ENCODE results near the gene GAK.

GAK gene

DNA sequence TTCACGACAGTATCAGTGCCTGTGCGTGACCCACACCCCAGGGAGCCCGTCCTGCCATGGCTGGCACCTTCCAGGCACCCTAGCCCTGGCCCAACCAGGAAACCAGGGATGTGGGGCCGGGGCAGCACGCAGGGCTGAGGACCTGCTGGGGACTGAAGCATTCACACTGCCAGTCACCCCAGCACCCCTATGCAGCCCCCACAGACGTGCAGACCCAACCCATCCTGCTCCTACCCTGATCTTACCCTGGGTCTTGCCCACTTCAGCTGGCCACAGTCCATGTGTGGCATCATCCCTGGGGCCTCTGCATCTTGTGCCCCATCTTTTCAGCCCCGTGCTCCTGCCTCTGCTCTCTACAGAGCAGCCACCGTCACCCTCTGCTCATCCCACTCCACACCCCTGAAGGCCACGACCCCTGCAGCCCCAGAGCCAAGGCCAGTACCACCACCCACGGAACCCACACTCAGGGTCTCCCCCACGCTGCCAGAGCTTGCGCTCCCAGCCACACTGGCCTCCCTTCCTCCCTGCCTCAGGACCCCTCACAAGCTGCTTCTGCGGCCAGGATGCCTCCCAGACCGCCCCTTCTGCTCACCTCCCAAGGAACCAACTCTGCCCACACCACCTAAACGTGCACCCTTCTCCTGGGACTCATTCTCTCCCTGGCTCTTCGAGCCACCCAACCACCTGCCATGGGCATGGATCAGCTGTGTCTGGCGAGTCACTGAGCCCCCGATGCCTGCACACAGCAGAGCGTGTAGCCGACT lies 25.6 kb downstream of the GAK start:
- DNase-seq: no peak

DNA sequence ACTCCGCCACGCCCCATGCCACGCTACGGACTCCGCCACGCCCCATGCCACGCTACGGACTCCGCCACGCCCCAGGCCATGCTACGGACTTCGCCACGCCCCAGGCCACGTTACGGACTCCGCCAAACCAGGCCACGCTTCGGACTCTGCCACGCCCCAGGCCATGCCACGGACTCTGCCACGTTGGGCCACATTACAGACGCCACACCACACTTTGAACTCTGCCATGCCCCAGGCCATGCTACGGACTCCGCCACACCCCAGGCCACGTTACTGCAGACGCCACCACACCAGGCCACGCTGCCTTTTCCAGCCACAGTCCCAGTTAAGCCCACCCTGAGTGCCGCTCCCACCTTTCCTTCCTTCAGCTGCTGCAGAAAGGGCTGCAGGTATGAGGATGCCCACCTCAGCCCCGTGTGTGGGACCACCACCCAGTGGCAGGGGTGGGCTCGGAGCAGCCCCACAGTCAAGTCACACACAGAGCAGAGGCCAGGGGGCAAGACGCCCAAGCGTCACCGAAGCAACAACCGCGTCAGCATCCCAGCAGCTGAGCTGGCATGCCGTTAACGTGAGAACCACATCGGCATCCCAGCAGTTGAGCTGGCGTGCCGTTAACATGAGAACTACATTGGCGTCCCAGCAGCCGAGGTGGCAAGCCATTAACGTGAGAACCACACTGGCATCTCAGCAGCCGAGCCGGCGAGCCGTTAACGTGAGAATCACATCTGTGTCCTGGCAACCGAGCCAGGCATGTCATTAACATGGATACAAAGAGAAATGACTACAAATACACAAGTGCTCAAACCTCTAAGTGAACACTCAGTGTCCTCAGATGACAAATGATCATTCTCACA lies 26.4 kb downstream of the GAK start:
- DNase-seq: no peak

DNA sequence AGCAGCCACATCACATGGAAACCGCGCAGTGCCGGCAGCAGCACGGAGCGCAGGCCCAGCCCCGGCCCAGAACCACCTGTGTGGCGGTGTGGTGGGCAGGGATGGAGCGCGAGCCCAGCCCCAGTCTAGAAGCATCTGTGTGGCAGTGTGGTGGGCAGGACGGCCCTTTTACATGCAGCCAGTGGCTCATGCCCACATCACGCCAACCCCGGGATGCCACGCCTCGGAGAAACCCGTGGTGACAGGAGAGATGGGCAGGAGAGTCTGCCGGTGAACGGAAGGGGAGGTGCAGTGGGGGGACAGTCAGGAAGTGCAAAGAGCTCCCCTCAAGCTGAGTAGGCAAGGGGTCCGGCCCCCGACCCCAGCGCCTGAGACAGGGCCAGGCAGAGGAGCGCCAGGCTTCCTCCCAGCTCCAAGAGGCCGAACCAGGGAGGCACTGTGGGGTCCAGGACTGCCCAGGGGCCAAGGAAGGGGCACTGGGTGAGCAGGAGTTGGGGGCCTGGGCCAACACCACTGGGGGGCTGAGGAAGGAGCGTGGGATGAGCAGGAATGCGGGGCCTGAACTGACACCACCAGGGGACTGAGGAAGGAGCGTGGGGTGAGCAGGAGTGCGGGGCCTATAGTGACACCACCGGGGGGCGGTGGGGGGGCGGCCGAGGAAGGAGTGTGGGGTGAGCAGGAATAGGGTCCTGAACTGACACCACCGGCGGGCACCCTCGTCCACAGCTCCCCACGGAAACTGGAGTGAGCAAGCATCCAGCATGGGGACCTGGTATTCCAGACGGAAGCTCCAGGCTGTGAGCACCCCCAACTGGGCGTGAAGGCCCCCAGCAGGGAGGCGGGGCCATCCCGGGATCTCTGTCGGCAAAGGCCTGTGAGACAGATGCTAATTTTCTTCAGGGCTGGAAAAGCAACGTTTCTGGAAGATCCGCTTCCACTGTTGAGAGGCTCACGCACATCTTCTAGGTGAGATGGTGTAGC lies 28.8 kb downstream of the GAK start:
- no peak for DNase-seq

DNA sequence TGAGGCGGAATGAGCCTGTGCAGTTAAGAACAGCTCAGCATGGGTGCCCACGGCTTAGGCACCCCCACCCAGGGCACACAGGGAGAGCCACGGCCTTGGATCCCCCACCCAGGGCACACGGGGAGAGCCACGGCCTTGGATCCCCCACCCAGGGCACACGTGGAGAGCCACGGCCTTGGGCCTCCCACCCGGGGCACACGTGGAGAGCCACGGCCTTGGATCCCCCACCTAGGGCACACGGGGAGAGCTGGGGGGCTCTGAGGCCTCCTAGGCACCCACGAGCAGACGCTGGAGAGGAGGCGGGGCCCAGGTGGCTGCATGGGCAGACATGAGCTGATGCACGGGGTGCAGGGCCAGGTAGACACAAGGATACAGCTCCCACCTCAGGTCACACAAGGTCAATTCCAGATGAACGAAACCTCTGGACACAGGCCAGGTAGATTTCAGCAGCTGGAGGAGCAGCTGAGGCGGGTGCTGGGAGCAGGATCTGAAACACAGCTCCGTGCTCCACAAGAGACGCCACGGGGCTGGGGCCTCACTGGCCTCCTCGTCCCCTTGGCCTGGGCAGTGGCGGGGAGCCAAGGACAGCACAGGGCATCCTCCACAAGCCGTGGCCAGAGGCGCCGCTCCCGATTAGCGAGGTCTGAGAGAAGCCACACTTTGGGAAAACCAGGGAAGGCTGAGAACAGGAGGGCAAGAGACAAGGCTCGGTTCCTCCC lies 30.8 kb downstream of the GAK start:
- no peak for DNase-seq

DNA sequence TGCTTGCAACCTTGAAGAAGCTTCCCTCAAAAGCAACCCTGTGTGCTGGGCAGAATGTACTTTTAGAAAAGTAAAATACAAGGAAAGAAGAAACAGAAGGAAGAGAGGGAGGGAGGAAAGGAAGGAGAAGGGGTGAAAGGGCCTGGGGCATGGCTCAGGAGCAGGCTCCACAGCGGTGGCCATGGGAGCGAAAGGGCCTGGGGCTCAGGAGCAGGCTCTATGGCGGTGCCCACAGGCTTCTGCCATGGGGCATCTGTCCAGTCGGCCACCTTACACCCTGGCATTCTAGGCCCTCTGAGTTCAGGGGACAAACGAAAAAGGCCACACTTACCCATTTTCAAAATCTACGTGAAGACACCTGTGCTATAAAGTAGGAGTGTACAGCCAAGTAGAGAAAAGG lies 31.4 kb downstream of the GAK start:
- DNase-seq: no peak

DNA sequence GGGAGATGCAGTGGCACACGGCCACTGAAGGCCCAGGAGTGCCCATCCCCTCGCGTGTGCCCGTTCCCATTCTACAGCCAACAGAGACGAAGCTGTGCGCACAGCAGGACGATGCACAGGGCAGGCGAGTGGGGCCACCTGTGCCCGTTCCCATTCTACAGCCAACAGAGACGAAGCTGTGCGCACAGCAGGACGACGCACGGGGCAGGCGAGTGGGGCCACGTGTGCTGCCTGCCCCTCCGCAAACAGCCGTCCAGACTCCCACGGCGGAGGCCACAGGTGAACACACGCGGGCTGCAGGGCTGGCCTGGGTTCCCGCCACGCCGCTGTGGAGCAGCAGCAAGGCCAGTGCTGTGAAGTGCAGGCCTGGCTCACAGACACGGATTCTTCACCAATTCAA lies 32.0 kb downstream of the GAK start:
- no peak for DNase-seq

DNA sequence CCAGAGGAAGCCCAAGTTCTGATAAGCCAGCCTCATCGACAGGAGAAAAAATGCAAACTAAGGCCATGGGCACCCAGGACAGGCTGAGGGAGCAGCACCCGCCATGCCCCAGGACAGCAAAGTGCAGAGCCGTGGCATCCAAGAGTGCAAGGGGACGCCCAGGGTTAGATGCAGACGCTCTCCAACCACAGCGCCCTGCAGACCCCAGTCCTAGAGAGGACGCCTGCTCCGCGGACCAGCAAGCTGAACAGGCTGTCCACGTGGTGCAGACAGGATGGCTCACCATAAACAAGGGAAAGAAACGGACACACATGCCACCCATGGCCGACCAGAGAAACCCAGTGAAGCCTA lies 32.6 kb downstream of the GAK start:
- no peak for DNase-seq

DNA sequence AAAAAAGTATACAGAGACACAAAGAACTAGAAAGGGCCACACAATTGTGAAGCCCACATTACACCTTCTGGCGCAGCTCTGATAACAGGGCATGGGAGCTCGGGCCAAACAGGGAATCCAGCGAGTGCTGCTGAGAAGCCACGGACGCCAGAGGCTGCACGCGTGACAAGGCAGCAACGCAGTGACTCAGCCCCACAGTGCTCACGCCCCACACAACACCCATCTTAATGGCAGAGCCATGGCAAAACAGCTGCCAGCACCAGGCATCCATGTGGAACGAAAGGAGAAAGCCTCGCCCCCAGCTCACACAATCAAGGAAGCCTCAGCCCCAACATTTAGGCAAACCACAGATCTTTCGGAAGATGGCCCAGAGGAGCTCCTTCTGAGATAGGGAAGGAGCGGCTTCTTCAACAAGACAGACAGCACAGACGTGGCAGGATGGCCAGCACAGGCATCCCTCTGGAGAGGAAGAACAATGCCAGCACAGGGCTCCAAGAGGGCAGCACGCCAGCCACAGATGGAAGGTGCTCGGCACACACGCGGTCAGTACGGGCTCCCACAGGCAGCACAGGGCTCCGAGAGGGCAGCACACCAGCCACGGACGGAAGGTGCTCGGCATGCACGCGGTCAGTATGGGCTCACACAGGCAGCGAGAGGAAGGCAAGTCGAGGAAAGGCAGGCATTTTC lies 33.1 kb downstream of the GAK start:
- DNase-seq: no peak

DNA sequence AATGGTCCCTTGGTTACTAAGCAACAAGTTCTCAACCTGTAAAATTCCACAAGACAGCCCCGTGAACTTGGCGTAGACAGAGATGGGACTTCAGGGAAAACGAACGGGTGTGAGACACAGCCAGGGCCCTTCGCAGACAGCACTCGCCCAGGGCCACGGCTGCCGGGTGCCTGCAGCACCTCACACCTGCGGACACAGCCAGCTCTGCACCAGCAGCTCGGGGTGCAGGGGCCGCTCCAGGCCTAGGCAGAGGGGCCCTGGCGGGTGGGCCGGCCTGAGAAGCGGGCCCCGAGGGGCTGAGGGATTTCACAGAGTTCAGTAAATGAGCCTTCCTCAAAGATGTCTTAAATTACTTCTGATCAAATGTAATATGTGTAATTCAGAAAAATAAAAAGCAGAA lies 34.0 kb downstream of the GAK start:
- no peak for DNase-seq

DNA sequence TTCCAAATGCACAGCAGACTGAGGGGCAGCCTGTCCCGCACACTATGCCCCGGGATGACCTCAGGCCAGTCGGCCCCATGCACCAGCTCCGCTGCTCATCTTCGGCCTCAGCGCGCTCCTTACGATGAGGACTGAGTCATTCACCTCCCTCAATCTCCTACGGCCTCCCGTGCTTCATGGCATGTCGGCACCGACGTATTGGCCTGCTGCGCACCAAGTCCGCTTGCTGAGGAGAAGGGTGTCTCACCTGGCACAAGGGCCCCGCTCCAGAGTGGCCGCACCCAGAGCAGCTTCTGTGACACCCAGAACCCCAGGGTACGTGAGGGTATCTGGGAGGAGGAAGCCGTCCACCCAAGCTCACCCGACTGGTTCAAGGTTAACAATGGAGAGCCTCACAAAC lies 35.5 kb downstream of the GAK start:
- no peak for DNase-seq

DNA sequence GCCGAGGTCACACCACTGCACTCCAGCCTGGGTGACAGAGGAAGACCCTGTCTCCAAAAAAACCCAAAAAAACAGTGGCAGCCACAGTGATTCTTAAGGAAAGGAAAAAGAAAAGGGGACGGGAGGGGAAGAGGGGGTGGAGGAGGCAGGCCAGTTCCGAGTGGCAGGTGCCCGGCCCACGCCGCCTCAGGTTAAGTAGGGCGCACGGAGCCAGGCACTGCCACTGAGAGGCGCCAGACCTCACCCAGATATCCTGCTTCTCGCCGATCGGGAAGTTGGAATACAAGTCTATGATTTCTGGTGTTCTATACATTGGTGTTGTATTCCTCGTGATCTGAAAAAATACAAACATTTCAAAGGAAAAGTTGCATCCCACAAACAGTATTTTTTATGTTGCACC lies 35.9 kb downstream of the GAK start:
- no peak for DNase-seq

DNA sequence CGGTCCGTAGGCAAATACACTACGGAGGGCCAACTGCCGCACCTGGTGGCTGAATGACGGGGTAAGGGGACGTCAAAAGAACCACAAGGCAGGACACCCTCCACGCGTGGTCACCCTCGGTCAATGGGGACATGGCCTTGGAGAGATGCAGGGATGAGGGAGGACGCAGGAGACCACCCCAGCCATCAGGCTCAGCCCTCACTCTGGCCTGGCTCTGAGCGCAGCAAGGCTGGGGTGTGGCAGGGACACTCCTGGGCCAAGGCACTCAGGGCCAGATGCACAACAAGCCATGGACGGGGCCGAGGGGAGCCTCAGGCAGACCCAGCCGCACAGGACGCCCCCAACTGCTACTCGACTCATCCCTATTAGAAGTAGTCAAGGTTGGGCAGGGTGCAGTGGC lies 36.5 kb downstream of the GAK start:
- no peak for DNase-seq

DNA sequence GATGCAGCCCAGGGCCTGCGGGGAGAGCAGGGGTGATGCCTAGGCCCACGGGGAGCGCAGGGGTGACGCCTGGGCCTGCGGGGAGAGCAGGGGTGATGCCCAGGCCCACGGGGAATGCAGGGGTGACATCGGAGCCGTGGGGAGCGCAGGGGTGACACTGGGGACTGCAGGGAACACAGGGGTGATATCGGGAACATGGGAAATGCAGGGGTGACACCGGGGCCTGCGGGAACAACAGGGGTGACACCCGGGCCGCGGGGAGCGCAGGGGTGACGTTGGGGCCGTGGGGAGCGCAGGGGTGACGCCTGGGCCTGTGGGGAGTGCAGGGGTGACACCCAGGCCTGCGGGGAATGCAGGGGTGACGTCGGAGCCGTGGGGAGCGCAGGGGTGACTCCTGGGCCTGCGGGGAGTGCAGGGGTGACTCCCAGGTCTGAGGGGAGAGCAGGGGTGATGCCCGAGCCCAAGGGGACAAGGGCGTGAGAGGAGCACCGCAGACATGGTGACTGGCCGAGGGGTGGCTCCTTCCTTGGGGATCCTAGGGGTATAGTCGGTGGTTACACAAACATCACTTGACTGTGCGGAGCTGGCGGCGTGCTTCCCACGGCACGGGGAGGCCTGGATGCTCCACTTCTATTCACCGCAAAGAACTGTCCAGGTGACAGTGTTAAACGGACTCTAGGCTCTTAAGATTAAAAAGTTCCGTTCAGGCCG lies 38.0 kb downstream of the GAK start:
- no peak for DNase-seq

DNA sequence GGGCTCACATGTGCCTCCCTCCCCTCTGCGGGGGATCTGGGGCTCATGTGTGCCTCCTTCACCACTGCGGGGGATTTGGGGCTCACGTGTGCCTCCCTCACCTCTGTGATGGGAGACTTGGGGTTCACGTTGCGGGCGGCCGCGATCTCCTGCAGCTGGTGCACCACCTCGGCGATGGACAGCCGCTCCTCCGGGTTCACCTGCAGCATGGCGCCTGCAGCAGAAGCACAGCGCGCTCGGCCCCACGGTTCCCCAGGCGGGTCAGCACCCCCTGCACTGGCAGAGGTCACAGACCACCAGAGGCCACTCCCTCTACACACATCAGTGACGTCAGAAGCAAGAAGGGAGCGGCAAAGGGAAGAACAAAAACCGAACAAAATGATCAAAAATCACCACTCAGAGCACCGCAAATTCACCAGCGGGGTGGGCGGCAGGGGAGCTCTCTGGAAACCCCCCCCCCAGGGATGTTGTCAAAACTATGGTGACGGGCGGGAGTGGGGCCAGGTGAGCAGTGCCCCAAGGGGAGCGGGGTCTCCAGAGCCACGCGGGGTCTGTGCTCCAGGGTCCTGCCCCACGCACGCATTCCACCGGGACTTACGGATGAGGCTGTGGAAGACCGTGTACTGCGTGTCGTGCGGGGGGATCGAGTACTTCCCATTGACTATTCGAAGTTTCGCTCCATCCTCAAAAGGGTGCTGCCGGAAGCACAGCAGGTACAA lies 38.7 kb downstream of the GAK start:
- no peak for DNase-seq

DNA sequence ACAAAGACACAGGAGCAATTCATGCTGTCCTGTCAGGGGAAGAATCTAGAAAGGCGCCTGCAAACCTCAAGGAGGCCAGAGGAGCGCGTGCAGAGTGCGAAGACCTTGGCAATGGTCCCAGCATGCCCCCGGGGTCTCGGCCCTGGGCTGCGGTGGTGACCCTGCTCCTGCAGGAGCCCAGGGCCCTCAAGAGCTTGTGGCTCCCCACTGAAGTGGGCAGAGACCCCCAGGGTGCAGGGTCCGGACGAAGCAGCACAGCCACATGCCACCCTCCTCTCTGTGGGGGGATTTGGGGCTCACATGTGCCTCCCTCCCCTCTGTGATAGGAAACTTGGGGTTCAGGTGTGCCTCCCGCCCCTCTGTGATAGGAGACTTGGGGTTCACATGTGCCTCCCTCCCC lies 39.3 kb downstream of the GAK start:
- DNase-seq: no peak

DNA sequence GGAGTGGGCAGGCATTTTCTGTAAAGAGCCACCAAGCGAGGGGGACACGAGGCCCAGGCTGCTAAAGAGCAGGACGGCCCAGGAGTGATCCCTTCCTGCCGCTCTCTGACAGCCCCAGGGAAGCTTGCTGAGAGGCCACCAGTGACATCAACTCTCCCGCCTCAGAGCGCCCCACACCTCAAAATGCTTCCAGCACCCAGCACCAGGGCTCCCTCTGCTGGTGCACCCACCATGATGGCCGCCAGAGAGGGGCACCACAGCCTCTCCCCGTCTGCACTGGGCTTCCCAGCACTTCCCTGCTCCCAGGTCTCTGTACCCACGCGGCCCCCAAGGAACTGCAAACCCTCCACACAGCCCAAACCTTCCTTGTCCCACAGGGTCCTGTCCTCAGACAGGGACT lies 40.4 kb downstream of the GAK start:
- DNase-seq: no peak

DNA sequence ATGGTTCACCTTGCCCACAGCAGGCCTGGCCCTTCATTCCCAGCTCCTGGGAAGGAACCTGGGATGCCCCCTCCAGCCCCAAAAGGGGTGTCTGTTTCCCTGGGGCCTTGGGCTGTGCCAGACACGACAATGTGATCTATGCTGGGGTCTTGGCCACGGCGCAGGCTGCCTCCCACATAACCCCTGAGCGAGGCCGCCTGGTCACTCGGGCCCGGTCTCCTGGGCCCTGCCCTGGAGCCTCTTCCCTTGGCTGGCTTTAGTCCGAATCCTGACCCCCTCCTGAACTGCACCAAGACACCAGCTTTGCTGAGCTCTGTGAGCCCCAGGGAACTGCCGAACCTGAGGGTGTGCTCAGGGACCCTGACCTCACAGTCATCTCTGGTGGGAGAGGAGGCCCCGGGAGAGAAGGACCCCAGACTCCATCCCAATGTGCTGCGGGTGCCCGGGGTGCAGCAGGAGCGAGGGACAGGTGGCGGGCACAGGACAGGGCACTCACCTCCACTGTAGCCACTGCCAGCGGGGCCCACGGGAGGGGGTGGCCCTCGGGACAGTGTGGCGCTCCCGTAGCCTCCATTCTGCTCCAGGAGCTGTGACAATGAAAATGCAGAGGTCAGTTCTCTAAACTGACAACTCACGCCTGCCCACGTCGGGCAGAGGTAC lies 42.0 kb downstream of the GAK start:
- DNase-seq: no peak

DNA sequence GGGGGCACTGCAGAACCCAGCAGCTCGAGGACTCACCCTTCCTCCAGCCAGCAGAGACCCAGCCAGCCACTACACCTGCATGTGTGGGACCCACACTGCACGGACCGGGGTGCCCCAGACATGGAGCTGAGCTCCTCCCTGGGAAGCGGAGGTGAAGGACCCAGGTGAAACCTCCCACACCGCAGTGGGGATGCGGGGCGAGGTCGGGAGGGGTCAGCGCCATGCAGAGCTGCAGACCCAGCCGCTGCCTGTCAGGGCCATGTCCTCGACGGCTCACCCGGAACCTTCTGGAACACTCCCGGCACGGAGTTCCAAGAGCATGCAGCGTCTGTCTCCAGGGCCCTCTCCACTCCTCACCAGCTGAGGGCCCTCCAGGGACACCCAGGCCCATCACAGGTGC lies 42.6 kb downstream of the GAK start:
- DNase-seq: no peak

DNA sequence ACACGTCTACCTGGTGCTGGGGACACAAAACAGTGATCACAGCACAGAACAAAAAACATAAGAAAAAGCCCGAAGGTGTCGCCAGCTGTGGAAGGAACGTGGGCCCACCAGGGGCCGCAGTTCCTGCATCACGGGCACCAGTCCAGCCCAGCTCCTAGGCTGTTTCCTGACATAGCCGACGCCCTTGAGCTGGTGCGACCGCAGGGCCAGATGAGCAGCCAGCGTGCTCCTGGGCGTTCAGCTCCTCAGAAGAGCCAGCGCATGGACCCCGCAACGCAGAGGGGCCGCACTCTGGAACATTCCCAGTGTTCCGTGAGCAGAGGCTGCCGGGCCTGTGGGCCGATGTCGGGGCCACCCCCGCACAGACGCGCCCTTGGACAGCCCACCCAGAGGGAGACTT lies 44.1 kb downstream of the GAK start:
- no peak for DNase-seq
